HG03135 (cell line): ENCODE results near the gene ING5.
"Not testable (repeated sequence)": the region's sequence is repeated elsewhere in the genome, so short reads cannot be mapped to it uniquely, and the experiment has no call there.

Experiments used
- ATAC-seq: cut with Tn5 transposase; IDR thresholded peaks from one replicate; pipeline ENCODE4 v1.9.1; 2021; ENCODE audit warnings: mild to moderate bottlenecking, moderate library complexity; ENCODE audit not compliant: unreplicated experiment

Gene ING5

GRCh38 chr2:241759067-241759807, 57.4 kb downstream of the ING5 start:
- ATAC-seq = no peak

- not testable (repeated sequence) for ATAC-seq
Observed at GRCh38 chr2:241759893-241760292, 58.1 kb downstream of the ING5 start.

- no peak for ATAC-seq
Observed at GRCh38 chr2:241760301-241760771, 58.5 kb downstream of the ING5 start.

GRCh38 chr2:241762321-241762932, 60.6 kb downstream of the ING5 start:
- ATAC-seq = no peak

- ATAC-seq = no peak
Observed at GRCh38 chr2:241762933-241763369, 61.1 kb downstream of the ING5 start.

- no peak for ATAC-seq
Observed at GRCh38 chr2:241763551-241764274, 61.9 kb downstream of the ING5 start.

GRCh38 chr2:241764275-241765241, 62.7 kb downstream of the ING5 start:
- no peak for ATAC-seq

GRCh38 chr2:241767464-241768250, 65.8 kb downstream of the ING5 start:
- ATAC-seq = no peak

GRCh38 chr2:241768251-241768711, 66.4 kb downstream of the ING5 start:
- ATAC-seq = no peak

GRCh38 chr2:241768850-241769249, 67.0 kb downstream of the ING5 start:
- no peak for ATAC-seq

GRCh38 chr2:241769819-241770184, 68.0 kb downstream of the ING5 start:
- ATAC-seq = no peak

GRCh38 chr2:241770185-241770935, 68.5 kb downstream of the ING5 start:
- no peak for ATAC-seq

- ATAC-seq = no peak
Observed at GRCh38 chr2:241770936-241771285, 69.1 kb downstream of the ING5 start.

- ATAC-seq = no peak
Observed at GRCh38 chr2:241771286-241772062, 69.6 kb downstream of the ING5 start.

- ATAC-seq = no peak
Observed at GRCh38 chr2:241772063-241772499, 70.2 kb downstream of the ING5 start.

GRCh38 chr2:241773511-241774418, 71.9 kb downstream of the ING5 start:
- no peak for ATAC-seq
